ENCODE data around the gene MYH16. TPM values are rescaled to one million over a fixed set of nuclear protein-coding genes. Genes with fewer than 3 reads are reported as not detected.
"Not testable (repeated sequence)": the region's sequence is repeated elsewhere in the genome, so short reads cannot be mapped to it uniquely, and the experiment has no call there.

MYH16 gene
- total RNA-seq, 1 donor from 2014 or later = not detected

GRCh38 chr7:99325592-99326407 lies 53.2 kb downstream of the MYH16 start, which contains the start of gene ARPC1A:
ARPC1A (plus strand) TSS chr7:99325898; CDS start chr7:99333354, 7,456 bp downstream.
- peak; percentile 98 for ATAC-seq
- intact Hi-C loops (cut with DNase I) = loop anchor here (5.0 to 10.0 kb wide), 2 partner anchors 82 to 181 kb away; partner anchors contain the start of genes BUD31, PDAP1 and SMURF1
- DNase-seq (ENCODE audit: missing footprints) = peak; percentile 94

DNA sequence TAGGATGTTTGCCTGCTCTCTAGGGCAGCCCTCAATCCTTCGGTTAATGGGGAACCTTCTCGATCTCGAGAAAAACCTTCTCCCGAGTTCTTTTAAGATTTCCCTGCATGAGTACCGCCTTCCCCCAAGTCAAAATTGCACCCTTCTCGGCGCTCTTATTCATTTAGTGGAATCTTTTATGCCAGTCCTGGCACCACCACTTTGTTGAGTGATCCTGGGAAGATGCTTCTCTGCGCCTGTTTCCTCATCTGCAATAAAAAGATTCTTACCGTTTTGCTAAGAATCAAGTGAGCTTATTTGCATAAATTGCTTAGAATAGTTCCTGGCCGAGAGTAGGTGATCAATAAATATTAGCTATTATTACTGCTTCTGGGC lies 53.8 kb downstream of the MYH16 start:
- DNase-seq (ENCODE audit: missing footprints) = no peak
- intact Hi-C loops (cut with DNase I) = loop anchor here (5.0 to 10.0 kb wide), 2 partner anchors 81 to 182 kb away; partner anchors contain the start of genes BUD31, PDAP1 and SMURF1
- ATAC-seq = no peak

GRCh38 chr7:99330314-99330961 lies 57.8 kb downstream of the MYH16 start:
- DNase-seq (ENCODE audit: missing footprints); ATAC-seq: not testable (repeated sequence)
- intact Hi-C loops (cut with DNase I) = loop anchor here (5.0 kb wide), 1 partner anchor 42 kb away; the partner anchor contains the start of gene ARPC1B

DNA sequence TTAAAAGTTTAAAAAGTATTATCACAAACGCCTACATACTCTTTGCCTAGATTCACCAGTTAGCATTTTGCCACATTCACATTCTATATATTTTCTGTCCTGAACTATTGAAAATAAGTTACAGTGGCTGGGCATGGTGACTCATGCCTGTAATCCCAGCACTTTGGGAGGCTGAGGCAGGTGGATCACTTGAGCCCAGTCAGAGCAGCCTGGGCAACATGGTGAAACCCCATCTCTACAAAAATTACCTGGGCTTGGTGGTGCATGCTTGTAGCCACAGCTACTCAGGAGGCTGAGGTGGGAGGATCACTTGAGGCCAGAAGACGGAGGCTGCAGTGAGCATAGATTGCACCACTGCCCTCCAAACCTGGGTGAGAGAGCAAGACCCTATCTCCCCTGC lies 58.4 kb downstream of the MYH16 start:
- no peak for DNase-seq (ENCODE audit: missing footprints)
- no peak for ATAC-seq
- intact Hi-C loops (cut with DNase I) = loop anchor here (5.0 kb wide), 1 partner anchor 41 kb away; the partner anchor contains the start of gene ARPC1B

- ATAC-seq (no peak), DNase-seq (ENCODE audit: missing footprints) (no peak)
- intact Hi-C loops (cut with DNase I) = no loop called here
These were observed 67.0 kb downstream of the MYH16 start for GRCh38 chr7:99339595-99339994.

- ATAC-seq (no peak), DNase-seq (ENCODE audit: missing footprints) (no peak)
- intact Hi-C loops (cut with DNase I) = no loop called here
These were observed 68.0 kb downstream of the MYH16 start for GRCh38 chr7:99340659-99341058.

GRCh38 chr7:99344061-99344647 lies 71.5 kb downstream of the MYH16 start:
- peak; percentile 68 for DNase-seq (ENCODE audit: missing footprints)
- intact Hi-C loops (cut with DNase I) = no loop called here
- ATAC-seq = no peak

DNA sequence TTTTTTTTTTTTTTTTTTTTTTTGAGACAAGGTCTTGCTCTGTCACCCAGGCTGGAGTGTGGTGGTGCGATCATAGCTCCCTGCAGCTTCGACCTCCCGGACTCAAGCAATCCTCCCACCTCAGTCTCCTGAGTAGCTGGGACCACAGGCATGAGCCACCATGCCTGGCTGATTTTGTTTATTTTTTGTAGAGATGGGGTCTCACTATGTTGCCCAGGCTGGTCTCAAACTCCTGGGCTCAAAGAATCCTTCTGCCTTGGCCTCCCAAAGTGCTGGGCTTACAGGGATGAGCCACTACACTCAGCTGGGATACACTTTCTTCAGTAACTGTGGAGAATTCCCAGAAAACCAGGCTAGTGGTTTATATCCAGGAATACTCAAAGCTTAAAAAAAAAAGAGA lies 78.0 kb downstream of the MYH16 start:
- ATAC-seq; DNase-seq (ENCODE audit: missing footprints); intact Hi-C loops (cut with DNase I): not testable (repeated sequence)

- DNase-seq (ENCODE audit: missing footprints) (no peak), ATAC-seq (no peak)
- intact Hi-C loops (cut with DNase I) = no loop called here
These were observed 79.6 kb downstream of the MYH16 start for GRCh38 chr7:99352247-99352646.

- no peak for DNase-seq (ENCODE audit: missing footprints)
- no peak for ATAC-seq
- intact Hi-C loops (cut with DNase I) = no loop called here
These were observed 82.5 kb downstream of the MYH16 start for GRCh38 chr7:99355098-99355497.

GRCh38 chr7:99357701-99358490 lies 85.3 kb downstream of the MYH16 start:
- DNase-seq (ENCODE audit: missing footprints) = no peak
- ATAC-seq = peak; percentile 16
- intact Hi-C loops (cut with DNase I) = no loop called here

GRCh38 chr7:99358521-99358920 lies 85.9 kb downstream of the MYH16 start:
- ATAC-seq; DNase-seq (ENCODE audit: missing footprints); intact Hi-C loops (cut with DNase I): not testable (repeated sequence)

GRCh38 chr7:99359465-99360154 lies 87.0 kb downstream of the MYH16 start:
- no peak for DNase-seq (ENCODE audit: missing footprints)
- intact Hi-C loops (cut with DNase I) = no loop called here
- ATAC-seq = no peak

Other genes with a start within 250 kb of the MYH16 start
- 9.6 TPM for gene SMURF1, start 128.7 kb upstream of the MYH16 start, total RNA-seq
- not detected for gene KPNA7, start 64.7 kb upstream of the MYH16 start, total RNA-seq
- gene ARPC1A, start 53.1 kb downstream of the MYH16 start, total RNA-seq = 139 TPM
- 51.1 TPM for gene ARPC1B, start 101.9 kb downstream of the MYH16 start, total RNA-seq
- 107 TPM for gene PDAP1, start 135.8 kb downstream of the MYH16 start, total RNA-seq
- gene BUD31, start 136.1 kb downstream of the MYH16 start, total RNA-seq = 38.1 TPM
- gene PTCD1, start 166.0 kb downstream of the MYH16 start, total RNA-seq = 3.6 TPM
- gene CPSF4, start 166.1 kb downstream of the MYH16 start, total RNA-seq = 18.9 TPM
- gene ATP5MF, start 193.3 kb downstream of the MYH16 start, total RNA-seq = 961 TPM
- gene ZNF789, start 200.1 kb downstream of the MYH16 start, total RNA-seq = 2.9 TPM
- 17.6 TPM for gene ZNF394, start 227.4 kb downstream of the MYH16 start, total RNA-seq
- gene ZKSCAN5, start 231.8 kb downstream of the MYH16 start, total RNA-seq = 6.7 TPM

Measured in Right ventricle myocardium inferior (tissue), 1 donor.